Neutrophil (primary cell): ENCODE data around the gene NFIA.

ENCODE experiments used
- H3K27ac ChIP-seq: fragments of 200-600 bp; sonication (generic); 2 replicates; pipeline ENCODE4 v1.5.1; 2016; ENCODE audit warnings: mild to moderate bottlenecking, moderate library complexity
- H3K27me3 ChIP-seq: fragments of 200-600 bp; sonication (generic); 2 replicates; pipeline ENCODE4 v1.6.0; 2016; ENCODE audit warnings: mild to moderate bottlenecking
- H3K36me3 ChIP-seq: fragments of 200-600 bp; sonication (generic); 2 replicates; pipeline ENCODE4 v1.5.1; 2017
- H3K4me1 ChIP-seq, 2 experiments: fragments of 200-600 bp in 1 of 2; sonication (generic) in 1 of 2; 1 replicate in 1 of 2; 2 replicates in 1 of 2; pipeline versions ENCODE4 v1.5.1 to v1.6.1; 2013 to 2016; ENCODE audit warnings: low read depth in 1 of 2, low read length in 1 of 2, mild to moderate bottlenecking in 1 of 2, moderate library complexity in 1 of 2; ENCODE audit not compliant: control insufficient read depth in 1 of 2, insufficient read depth in 1 of 2
- H3K4me3 ChIP-seq, 2 experiments: fragments of 200-600 bp in 1 of 2; sonication (generic) in 1 of 2; 1 replicate in 1 of 2; 2 replicates in 1 of 2; pipeline ENCODE4 v1.5.1; 2013 to 2016; ENCODE audit warnings: low read depth in 1 of 2, low read length in 1 of 2, mild to moderate bottlenecking in 1 of 2, moderate library complexity in 1 of 2
- H3K9me3 ChIP-seq: fragments of 200-600 bp; sonication (generic); 2 replicates; pipeline ENCODE4 v1.5.1; 2016
- CTCF ChIP-seq: fragments of 200-600 bp; sonication (generic); IDR thresholded peaks from 2 replicates; pipeline ENCODE4 v1.5.1; 2016; ENCODE audit warnings: antibody characterized with exemption

NFIA gene

DNA sequence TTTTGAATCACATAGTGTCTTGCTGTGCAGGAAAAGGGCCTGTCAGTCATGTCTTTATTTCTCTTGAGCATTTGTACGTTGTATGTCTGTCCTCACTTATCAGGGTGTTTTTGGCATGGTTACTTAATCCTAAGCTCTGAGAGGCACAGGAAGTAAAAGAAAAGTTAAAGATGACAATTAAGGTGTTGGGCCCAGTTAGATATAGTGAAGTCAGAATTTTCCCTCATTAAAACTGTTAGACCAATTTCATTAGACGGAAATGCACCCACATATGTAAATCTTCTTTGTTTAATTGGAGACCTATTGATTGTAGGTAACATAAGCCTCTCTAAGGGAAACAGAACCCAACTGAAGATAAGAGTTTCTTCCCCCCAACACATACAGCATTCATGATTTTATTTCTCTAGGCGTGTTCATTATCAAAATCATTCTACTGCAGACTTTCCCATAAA, 21.9 kb downstream of the NFIA start:
- peaks cover 0 to under 1% of the 10 kb centered on the region in 2 experiments for H3K4me1 ChIP-seq
- no peaks in the 10 kb centered on the region for H3K36me3 ChIP-seq
- no peak for TF ChIP-seq CTCF

GRCh38 chr1:61107638-61108037, 25.3 kb downstream of the NFIA start:
- Histone ChIP-seq H3K27ac (no peak overlapping the region), H3K9me3 (no peaks in the 10 kb centered on the region), H3K4me3 (no peak overlapping the region), H3K36me3 (no peaks in the 10 kb centered on the region), H3K27me3 (no peaks in the 10 kb centered on the region), H3K4me1 (no peaks in the 10 kb centered on the region)
- no peak for TF ChIP-seq CTCF

More for the DNA sequence above, 21.9 kb downstream of the NFIA start:
- Histone ChIP-seq H3K9me3 (no peaks in the 10 kb centered on the region), H3K27ac (no peak overlapping the region), H3K4me3 (no peak overlapping the region), H3K27me3 (no peaks in the 10 kb centered on the region)

DNA sequence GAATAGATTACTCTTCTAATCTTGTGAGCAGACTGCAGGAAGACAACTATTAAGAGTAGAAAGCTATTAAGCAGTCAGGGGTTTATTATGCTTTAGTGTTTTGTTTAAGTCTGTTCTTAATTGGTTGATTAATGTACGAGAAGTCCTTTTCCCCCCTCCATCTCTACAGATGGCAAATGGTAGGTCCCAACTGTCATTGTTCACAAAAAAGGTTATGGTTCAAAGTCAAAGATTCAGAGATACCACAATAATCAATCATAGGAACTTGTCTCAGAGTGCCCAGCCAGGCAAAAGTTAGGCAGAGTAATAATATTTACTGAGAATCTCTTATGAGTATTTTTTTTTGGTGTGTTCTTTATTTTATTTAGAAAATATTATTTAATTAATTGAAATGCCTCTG, 26.8 kb downstream of the NFIA start:
- Histone ChIP-seq H3K27ac (no peak overlapping the region), H3K36me3 (no peaks in the 10 kb centered on the region), H3K4me3 (no peak overlapping the region), H3K9me3 (no peaks in the 10 kb centered on the region), H3K4me1 (no peaks in the 10 kb centered on the region), H3K27me3 (no peaks in the 10 kb centered on the region)
- TF ChIP-seq CTCF: no peak

- no peak for TF ChIP-seq CTCF
- H3K4me1 ChIP-seq: no peaks in the 10 kb centered on the region
These were observed 27.5 kb downstream of the NFIA start for GRCh38 chr1:61109910-61110309.

GRCh38 chr1:61110554-61110953, 28.2 kb downstream of the NFIA start:
- H3K4me1 ChIP-seq: no peaks in the 10 kb centered on the region
- H3K4me3 ChIP-seq: no peak overlapping the region
- H3K9me3 ChIP-seq: no peaks in the 10 kb centered on the region
- no peak for TF ChIP-seq CTCF
- H3K36me3 ChIP-seq: no peaks in the 10 kb centered on the region
- H3K27ac ChIP-seq: no peak overlapping the region
- H3K27me3 ChIP-seq: no peaks in the 10 kb centered on the region

More at GRCh38 chr1:61109910-61110309, 27.5 kb downstream of the NFIA start:
- H3K4me3 ChIP-seq: no peak overlapping the region
- no peaks in the 10 kb centered on the region for H3K36me3 ChIP-seq
- H3K27me3 ChIP-seq: no peaks in the 10 kb centered on the region
- no peaks in the 10 kb centered on the region for H3K9me3 ChIP-seq
- no peak overlapping the region for H3K27ac ChIP-seq
